Natural killer cell treated with Interleukin-12 subunit alpha and Interleukin-12 subunit beta and Interleukin-15 and Interleukin-18, amount 100 ng/mL, for 72 hours (primary cell): ENCODE measurements around the gene SLC35F3. TPM values are rescaled to one million over a fixed set of nuclear protein-coding genes. Genes with fewer than 3 reads are reported as not detected.

ENCODE experiments used
- ATAC-seq, 2 donors: fragments of 150-1000 bp; cut with Tn5 transposase in 1 of 2; sonication (Bioruptor Pico), chemical (Tn5 transposase) in 1 of 2; 2 replicates each; pipeline ENCODE4 v1.10.0; 2021
- DNase-seq: peaks from one replicate; pipeline ENCODE4 v3.0.0; 2022; ENCODE audit warnings: low spot score
- H3K27ac Mint-ChIP-seq, 2 donors: 1 replicate in 1 of 2; 2 replicates in 1 of 2; pipeline ENCODE4 v1.8.0; 2022; ENCODE audit warnings: mixed read lengths in 2 of 2, mild to moderate bottlenecking in 1 of 2, moderate library complexity in 1 of 2
- H3K27me3 Mint-ChIP-seq, 2 donors: 1 replicate in 1 of 2; 2 replicates in 1 of 2; pipeline ENCODE4 v1.8.0; 2022; ENCODE audit warnings: mixed read lengths in 2 of 2
- H3K36me3 Mint-ChIP-seq: one replicate; pipeline ENCODE4 v1.8.0; 2022; ENCODE audit warnings: mixed read lengths
- H3K4me1 Mint-ChIP-seq, 2 donors: 1 replicate in 1 of 2; 2 replicates in 1 of 2; pipeline ENCODE4 v1.8.0; 2022; ENCODE audit warnings: low read depth in 2 of 2, mixed read lengths in 2 of 2, mild to moderate bottlenecking in 1 of 2
- H3K4me3 Mint-ChIP-seq: one replicate; pipeline ENCODE4 v1.8.0; 2022; ENCODE audit warnings: mixed read lengths
- H3K9me3 Mint-ChIP-seq: 2 replicates; pipeline ENCODE4 v1.8.0; 2022; ENCODE audit warnings: mixed read lengths
- total RNA-seq, 2 donors: library from RNA; stranded (reverse); gene quantifications; one replicate each; pipeline ENCODE4 v1.2.3, GENCODE V29; 2022

Gene SLC35F3
- total RNA-seq, 2 donors from 2014 or later, result 0.14 to 0.56 TPM

DNA sequence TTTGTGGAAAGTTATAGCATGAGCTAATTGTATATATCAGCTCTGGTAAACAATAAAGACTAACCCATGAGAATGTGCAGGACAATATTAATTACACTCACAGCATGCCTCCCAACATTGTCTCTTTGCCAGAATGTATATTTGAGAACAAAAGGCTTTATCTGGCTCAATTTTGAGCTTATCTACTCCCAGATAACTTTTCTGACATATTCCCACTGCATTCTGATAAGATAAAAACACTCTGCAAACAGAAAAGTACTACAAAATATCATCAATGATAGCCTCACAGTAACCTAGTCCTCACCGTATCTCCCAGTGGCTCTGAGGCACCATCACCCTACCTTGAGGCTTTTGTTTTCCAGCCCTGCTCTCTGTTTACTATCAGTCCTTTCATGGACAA lies 188.6 kb downstream of the SLC35F3 start:
- Mint-ChIP-seq H3K27me3 (peaks cover 20 to 43% of the 10 kb centered on the region in 2 donors), H3K4me1 (no peaks in the 10 kb centered on the region)

DNA sequence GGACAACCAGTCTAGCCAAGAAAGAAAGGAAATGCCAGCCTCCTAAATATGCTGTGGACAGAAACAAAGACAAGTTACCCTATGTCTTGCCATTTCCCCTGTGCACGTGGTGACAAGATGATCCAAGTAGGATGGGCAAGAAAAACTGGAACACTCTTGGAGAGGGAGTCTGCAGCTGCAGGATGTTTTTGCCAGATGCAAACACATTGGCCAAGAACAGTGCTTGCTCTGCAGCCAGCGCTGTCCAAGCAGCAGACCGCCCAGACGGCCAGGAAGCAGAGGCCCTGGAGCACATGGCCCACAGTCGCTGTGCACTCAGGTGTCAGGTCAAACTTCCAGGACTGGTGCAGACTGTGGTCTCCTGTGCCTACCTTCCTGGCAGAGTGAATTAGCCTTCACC lies 189.3 kb downstream of the SLC35F3 start:
- H3K4me3 Mint-ChIP-seq, result no peak overlapping the region
- no peaks in the 10 kb centered on the region for H3K36me3 Mint-ChIP-seq
- H3K27me3 Mint-ChIP-seq, result peaks cover 20 to 43% of the 10 kb centered on the region in 2 donors
- H3K9me3 Mint-ChIP-seq, result no peaks in the 10 kb centered on the region
- no peak for ATAC-seq
- H3K27ac Mint-ChIP-seq, result no peak overlapping the region
- DNase-seq, result no peak
- no peaks in the 10 kb centered on the region for H3K4me1 Mint-ChIP-seq

More for the DNA sequence above, 188.6 kb downstream of the SLC35F3 start:
- H3K9me3 Mint-ChIP-seq, result no peaks in the 10 kb centered on the region
- H3K4me3 Mint-ChIP-seq, result no peak overlapping the region
- no peak for DNase-seq
- no peak overlapping the region for H3K27ac Mint-ChIP-seq
- ATAC-seq, result no peak
- H3K36me3 Mint-ChIP-seq, result no peaks in the 10 kb centered on the region

DNA sequence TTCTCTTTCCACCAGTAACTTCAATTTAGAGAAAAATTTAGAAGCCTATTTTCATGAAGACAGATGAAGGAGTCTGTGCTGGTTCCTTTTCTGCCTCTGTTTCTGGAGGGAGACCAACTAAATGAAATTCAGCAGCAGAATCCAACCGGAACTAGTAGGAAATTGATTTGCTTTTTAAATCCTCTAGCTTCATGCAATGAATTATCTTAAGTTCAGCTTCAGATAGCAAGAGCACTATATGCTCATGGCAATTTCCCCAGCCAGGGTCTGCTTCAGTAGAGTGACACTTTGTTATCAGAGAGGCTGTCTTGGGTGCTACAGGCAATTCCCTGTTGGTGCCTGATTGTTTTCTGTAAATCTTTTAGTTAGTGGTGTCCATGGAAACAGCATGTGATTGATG lies 189.7 kb downstream of the SLC35F3 start:
- Mint-ChIP-seq H3K36me3 (no peaks in the 10 kb centered on the region), H3K27ac (no peak overlapping the region), H3K4me3 (no peak overlapping the region), H3K27me3 (peaks cover 18 to 39% of the 10 kb centered on the region in 2 donors), H3K9me3 (no peaks in the 10 kb centered on the region), H3K4me1 (no peaks in the 10 kb centered on the region)
- no peak for DNase-seq
- no peak for ATAC-seq

DNA sequence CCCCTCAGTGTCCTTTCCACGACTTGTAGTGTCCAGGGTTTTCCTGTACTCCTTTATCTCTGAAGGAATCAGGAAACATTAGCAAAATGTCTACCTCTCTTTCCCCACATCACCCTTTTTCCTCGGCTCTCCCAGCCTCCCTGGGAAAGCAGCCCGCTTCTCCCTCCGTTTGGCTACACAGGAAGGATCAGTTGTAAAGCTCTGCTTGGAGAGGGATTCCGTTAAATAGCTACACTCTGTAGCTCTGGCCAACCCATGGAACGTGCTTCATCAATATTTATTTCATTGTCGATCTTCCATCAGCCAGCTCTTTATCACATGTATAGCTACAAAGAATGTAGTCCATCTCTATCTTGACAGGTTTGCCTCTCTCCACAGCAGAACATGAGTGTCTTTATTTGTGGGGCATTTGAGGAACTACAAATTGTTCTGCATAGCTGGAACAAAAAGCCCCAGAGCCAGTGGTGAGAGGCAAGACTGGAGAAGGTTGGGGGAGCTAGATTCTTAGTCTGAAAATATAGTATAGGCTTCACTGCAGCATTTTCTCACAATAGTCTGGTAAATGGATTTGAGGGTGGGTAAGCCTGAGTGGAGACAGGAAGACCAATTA lies 191.8 kb downstream of the SLC35F3 start:
- no peak overlapping the region for H3K4me3 Mint-ChIP-seq
- H3K36me3 Mint-ChIP-seq, result no peaks in the 10 kb centered on the region
- ATAC-seq, result no peak
- no peak overlapping the region for H3K27ac Mint-ChIP-seq
- no peaks in the 10 kb centered on the region for H3K9me3 Mint-ChIP-seq
- no peak for DNase-seq
- peaks cover 15 to 36% of the 10 kb centered on the region in 2 donors for H3K27me3 Mint-ChIP-seq
- H3K4me1 Mint-ChIP-seq, result no peaks in the 10 kb centered on the region

DNA sequence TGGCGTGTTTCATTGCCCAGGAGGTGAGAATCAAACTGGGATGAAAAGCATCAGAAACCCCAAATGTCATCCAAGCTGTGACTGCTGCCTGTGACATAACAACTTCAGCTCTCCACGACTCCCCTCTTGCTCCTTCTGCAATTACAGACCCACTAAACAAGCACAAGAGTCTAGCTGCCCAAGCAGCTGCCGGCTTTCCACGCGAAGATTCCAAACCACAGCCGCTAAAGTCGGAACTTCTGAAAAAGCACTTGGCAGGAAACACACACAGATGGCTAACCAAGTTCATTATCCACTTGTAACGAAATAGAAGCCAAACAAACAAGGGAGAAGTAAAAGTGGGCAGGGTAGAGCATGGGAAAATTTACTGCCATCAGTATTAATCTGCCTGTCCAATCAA lies 198.1 kb downstream of the SLC35F3 start:
- H3K4me3 Mint-ChIP-seq, result no peak overlapping the region
- ATAC-seq (no peak), DNase-seq (no peak)
- no peaks in the 10 kb centered on the region for H3K36me3 Mint-ChIP-seq
- H3K27me3 Mint-ChIP-seq, result peaks cover 20 to 40% of the 10 kb centered on the region in 2 donors
- H3K27ac Mint-ChIP-seq, result no peak overlapping the region
- no peaks in the 10 kb centered on the region for H3K4me1 Mint-ChIP-seq
- H3K9me3 Mint-ChIP-seq, result no peaks in the 10 kb centered on the region

DNA sequence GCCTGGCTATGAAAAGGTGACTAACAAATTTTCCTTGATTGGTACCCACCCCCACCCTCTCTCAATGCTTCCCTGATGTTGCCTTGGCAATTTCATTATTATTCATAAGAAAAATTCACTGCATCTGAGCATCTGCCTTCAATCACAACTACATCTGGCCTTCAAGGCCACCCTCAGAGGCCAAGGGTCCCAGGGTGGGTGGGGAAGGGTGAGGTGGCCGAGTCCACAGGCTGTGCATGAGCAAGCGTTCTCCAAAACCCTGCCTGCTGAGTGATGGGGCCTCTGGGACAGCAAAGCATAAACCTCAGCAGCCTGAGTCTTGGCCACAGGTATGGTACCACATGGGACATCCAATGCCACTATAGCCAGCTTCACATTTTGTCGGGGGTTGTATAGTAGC lies 198.7 kb downstream of the SLC35F3 start:
- DNase-seq (no peak), ATAC-seq (no peak)
- H3K27me3 Mint-ChIP-seq, result peaks cover 20 to 40% of the 10 kb centered on the region in 2 donors
- H3K36me3 Mint-ChIP-seq, result no peaks in the 10 kb centered on the region
- H3K4me1 Mint-ChIP-seq, result no peaks in the 10 kb centered on the region
- H3K27ac Mint-ChIP-seq, result no peak overlapping the region
- no peaks in the 10 kb centered on the region for H3K9me3 Mint-ChIP-seq
- no peak overlapping the region for H3K4me3 Mint-ChIP-seq

DNA sequence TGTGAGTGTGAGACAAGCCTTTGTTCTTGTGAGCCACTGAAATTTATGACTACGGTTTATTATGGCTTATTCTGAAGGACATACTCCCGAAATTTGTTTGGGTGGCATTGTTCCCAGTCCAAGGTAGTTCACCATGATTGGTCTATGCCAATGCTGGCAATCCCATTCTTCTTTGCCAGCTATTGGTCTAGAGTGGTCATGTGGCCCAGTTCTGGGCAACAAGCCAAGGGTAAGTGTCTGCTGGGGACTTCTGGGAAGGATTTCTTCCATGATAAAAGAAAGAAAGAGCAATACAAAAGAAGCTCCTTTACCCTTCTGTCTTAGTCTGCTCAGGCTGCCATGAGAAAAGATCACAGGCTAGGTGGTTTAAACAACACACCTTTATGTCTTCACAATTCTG lies 201.6 kb downstream of the SLC35F3 start:
- no peaks in the 10 kb centered on the region for H3K4me1 Mint-ChIP-seq
- H3K36me3 Mint-ChIP-seq, result no peaks in the 10 kb centered on the region
- no peak overlapping the region for H3K4me3 Mint-ChIP-seq
- ATAC-seq (peak in 1 of 2 donors; percentile 34), DNase-seq (no peak)
- no peak overlapping the region for H3K27ac Mint-ChIP-seq
- H3K27me3 Mint-ChIP-seq, result peaks cover 17 to 40% of the 10 kb centered on the region in 2 donors
- H3K9me3 Mint-ChIP-seq, result no peaks in the 10 kb centered on the region

DNA sequence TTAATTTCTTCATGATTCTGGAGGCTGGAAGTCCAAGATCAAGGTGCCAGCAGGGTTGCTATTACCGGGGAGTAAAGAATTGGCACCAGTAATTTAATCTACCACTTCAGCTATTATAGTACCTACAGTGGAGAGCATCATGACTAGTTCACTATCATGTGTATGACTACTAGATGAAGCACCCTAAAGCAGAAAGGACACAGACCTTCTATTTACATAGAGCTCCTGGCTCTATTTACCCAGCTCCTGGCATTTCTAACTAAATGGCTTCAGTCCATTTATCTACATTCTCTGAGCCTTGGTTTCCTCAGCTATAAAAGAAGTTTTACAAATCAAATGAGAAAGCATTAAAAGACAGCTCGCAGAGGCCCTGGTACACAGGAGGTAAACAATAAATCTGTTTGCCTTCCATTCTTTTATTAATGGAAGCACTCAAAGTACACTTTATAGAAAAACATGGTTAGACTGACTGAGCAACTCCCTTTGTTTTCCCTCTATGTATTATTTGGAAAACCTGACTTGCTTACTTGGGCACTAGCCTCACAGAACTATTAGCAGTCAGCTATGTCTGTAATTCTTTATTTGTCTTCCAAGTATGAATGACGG lies 203.0 kb downstream of the SLC35F3 start:
- no peak for DNase-seq
- Mint-ChIP-seq H3K27me3 (peaks cover 9 to 29% of the 10 kb centered on the region in 2 donors), H3K4me3 (no peak overlapping the region), H3K4me1 (no peaks in the 10 kb centered on the region), H3K27ac (no peak overlapping the region), H3K9me3 (no peaks in the 10 kb centered on the region), H3K36me3 (no peaks in the 10 kb centered on the region)
- ATAC-seq, result no peak

DNA sequence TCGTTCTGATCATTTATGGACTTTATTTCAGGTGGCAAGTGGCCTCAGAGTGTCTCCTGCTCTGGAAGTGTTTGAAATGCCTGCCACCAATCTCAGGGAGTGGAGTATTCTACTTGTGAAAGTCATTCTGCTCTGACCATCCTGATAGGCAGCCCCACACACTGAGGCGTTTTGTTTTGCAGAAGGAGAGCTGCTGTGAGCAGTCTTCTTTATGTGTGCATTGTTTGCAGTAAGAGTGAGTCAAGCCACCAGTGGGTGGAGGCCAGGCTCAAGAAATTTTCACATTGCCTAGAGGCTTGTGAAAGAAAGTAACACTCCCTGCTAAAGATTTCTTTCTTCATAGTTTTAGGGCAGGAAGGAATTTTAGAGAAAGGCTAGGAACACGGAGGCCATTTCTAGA lies 204.4 kb downstream of the SLC35F3 start:
- no peaks in the 10 kb centered on the region for H3K36me3 Mint-ChIP-seq
- no peaks in the 10 kb centered on the region for H3K4me1 Mint-ChIP-seq
- ATAC-seq, result no peak
- peaks cover 3 to 18% of the 10 kb centered on the region in 2 donors for H3K27me3 Mint-ChIP-seq
- no peak for DNase-seq
- no peaks in the 10 kb centered on the region for H3K9me3 Mint-ChIP-seq
- H3K27ac Mint-ChIP-seq, result no peak overlapping the region
- H3K4me3 Mint-ChIP-seq, result no peak overlapping the region

DNA sequence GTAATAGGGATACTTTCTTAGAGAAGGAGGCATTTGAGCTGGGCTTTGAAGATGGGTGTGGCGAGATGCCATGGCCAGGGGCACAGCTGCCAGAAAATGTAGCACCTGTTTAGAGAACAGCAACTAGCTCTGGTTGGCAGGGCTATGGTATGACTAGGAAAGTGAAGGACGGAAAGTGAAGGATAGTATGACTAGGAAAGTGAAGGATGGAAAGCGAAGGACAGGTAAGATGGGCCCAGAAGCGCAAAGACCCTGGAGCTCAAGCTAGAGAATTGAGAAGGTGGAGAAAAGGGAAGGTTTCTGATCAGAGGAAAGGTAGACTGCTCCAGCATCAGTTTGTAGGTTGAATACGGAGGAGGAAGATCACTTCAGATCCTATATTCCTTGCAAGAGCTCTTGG lies 205.4 kb downstream of the SLC35F3 start:
- ATAC-seq (peak in 1 of 2 donors; percentile 7), DNase-seq (no peak)
- Mint-ChIP-seq H3K27ac (no peak overlapping the region), H3K4me3 (no peak overlapping the region), H3K36me3 (no peaks in the 10 kb centered on the region), H3K27me3 (peaks cover 3 to 25% of the 10 kb centered on the region in 2 donors), H3K4me1 (peaks cover 0 to 4% of the 10 kb centered on the region in 2 donors), H3K9me3 (no peaks in the 10 kb centered on the region)

DNA sequence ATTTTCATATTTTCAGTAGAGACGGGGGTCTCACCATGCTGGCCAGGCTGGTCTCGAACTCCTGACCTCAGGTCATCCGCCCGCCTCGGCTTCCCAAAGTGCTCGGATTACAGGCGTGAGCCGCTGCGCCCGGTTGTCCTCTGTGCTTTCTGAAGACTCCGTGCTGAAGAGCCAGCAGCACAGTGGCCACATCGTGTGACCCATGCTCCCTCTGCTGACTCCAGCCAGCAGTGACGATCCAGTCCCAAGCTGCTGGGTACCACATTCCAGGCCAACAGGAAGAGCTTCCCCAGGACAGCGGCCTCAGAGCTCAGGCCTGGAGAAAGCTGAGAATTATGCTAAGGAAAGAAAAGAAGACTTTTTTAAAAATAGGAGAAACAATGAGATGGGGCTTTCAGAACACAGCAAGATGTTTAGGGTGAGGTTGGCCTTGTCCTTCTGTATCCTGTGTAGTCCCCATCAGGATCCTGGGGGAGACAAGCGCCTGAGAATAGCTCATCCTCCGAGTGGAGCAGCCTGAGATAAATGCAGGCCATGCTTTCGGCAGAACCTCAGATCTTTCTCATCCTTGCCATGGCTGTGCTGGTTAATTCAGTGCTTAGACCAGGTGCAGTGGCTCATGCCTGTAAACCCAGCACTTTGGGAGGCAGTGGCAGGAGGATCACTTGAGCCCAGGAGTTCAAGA lies 207.1 kb downstream of the SLC35F3 start:
- DNase-seq (no peak), ATAC-seq (no peak)
- Mint-ChIP-seq H3K4me3 (no peak overlapping the region), H3K27me3 (peaks cover 11 to 37% of the 10 kb centered on the region in 2 donors), H3K9me3 (no peaks in the 10 kb centered on the region), H3K36me3 (no peaks in the 10 kb centered on the region), H3K4me1 (peaks cover 0 to 9% of the 10 kb centered on the region in 2 donors), H3K27ac (no peak overlapping the region)

DNA sequence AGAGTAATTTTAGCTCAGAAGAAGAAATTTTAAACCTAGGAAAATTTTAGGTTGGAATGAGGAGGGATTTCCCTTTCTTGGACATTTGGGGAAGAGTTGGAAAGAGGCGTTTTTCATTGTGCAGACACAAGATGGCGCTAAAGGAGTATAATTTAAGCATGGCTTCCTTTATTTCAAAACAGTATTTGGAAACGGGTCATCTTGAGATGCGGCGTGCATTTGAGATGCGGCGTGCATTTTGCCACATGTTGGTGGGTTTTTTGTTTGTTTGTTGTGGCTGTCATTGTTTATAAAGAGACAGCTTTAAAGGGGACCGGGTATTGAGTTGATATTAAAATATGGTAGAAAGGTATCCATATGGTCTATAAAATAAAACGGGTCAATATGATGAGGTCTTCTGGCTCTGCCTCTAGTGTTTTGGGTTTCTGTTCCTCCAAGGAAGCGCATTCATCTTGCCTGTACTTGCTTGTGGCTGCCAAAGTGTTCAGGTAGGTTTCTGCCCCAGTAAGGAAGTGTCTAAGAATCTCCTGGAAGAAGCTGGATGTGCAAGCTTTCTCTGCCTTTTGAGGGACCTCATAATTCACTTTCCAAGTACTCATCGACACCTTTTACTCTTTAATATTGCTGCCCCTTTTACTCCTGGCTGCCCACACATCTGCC lies 210.3 kb downstream of the SLC35F3 start:
- DNase-seq (no peak), ATAC-seq (no peak)
- H3K36me3 Mint-ChIP-seq, result no peaks in the 10 kb centered on the region
- no peak overlapping the region for H3K27ac Mint-ChIP-seq
- no peaks in the 10 kb centered on the region for H3K9me3 Mint-ChIP-seq
- peak overlapping the region; percentile 6 for H3K4me3 Mint-ChIP-seq
- peaks cover 0 to 9% of the 10 kb centered on the region in 2 donors for H3K4me1 Mint-ChIP-seq
- peaks cover 11 to 33% of the 10 kb centered on the region in 2 donors for H3K27me3 Mint-ChIP-seq

DNA sequence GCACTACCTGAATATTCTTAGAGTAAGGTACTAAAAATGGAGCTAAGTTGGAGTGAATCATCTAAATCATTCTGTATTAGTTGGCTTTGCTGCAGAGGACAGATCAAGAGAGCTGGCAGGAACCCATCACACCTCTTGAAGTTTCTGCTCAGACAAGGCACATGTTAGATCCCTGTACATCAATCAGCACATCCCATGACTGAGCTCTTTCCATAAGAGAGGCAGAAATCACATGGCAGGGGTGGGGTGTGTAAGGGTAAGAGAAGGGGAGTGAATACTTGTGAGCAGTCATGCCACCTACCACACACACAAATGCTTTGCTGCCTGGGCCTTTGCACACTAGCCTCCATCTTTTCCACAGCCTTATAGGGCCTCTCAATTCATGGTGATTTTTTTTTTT lies 214.4 kb downstream of the SLC35F3 start:
- no peak overlapping the region for H3K4me3 Mint-ChIP-seq
- no peak for ATAC-seq

DNA sequence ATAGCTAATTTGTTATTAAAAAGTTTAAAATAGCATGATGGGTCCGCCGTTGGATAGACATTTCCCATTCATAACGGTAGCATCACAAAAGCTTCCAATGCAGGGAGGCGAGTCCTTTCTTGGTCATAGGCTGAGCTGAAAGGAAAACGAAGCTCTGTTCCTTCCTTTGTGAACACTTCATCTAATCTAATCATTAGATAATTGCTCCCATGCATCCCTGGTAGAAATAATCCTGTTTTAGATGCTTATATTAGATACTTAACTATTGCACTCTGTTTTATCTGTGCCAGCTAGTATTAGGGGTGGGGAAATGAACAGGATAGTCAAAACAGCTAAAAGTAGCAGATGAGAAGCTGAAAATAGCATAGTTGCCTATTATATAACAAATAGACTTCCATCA lies 215.0 kb downstream of the SLC35F3 start:
- H3K9me3 Mint-ChIP-seq, result no peaks in the 10 kb centered on the region
- no peaks in the 10 kb centered on the region for H3K36me3 Mint-ChIP-seq
- no peak overlapping the region for H3K4me3 Mint-ChIP-seq
- no peak for DNase-seq
- H3K27ac Mint-ChIP-seq, result no peak overlapping the region
- no peak for ATAC-seq
- peaks cover 0 to 9% of the 10 kb centered on the region in 2 donors for H3K4me1 Mint-ChIP-seq
- H3K27me3 Mint-ChIP-seq, result peaks cover 16 to 23% of the 10 kb centered on the region in 2 donors

More for the DNA sequence above, 214.4 kb downstream of the SLC35F3 start:
- H3K4me1 Mint-ChIP-seq, result peaks cover 0 to 9% of the 10 kb centered on the region in 2 donors
- no peak for DNase-seq
- H3K36me3 Mint-ChIP-seq, result no peaks in the 10 kb centered on the region
- H3K9me3 Mint-ChIP-seq, result no peaks in the 10 kb centered on the region
- no peak overlapping the region for H3K27ac Mint-ChIP-seq
- peaks cover 13 to 28% of the 10 kb centered on the region in 2 donors for H3K27me3 Mint-ChIP-seq
